Measurements from ENCODE around the gene ENTPD6.

DNA sequence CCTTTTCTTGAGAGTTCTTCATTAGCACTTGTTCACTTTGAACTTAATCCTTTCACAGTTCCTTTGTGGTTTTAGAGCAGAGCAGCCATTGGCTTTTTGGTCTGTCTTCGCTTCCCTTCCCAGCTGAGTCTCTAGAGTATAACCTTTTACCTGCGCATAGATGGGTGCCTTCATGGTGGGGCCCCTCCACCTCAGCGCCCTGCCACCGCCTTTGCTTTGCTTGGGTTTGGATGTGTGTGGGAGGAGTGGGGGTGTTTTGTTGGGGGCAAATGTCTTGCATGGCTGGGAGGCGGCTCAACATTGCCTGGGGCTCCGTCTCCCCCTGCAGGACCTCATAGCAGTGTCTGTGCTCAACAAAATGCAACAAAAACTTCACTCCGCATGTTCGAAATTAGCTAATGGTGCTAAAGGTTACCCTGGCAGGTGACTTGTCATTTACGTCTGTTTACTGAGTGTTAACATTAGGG lies 64.3 kb downstream of the ENTPD6 start:
- no peak for TF ChIP-seq EZH2 (IDR thresholded peaks at IDR 0.05)
- TF ChIP-seq, protein P1, sequence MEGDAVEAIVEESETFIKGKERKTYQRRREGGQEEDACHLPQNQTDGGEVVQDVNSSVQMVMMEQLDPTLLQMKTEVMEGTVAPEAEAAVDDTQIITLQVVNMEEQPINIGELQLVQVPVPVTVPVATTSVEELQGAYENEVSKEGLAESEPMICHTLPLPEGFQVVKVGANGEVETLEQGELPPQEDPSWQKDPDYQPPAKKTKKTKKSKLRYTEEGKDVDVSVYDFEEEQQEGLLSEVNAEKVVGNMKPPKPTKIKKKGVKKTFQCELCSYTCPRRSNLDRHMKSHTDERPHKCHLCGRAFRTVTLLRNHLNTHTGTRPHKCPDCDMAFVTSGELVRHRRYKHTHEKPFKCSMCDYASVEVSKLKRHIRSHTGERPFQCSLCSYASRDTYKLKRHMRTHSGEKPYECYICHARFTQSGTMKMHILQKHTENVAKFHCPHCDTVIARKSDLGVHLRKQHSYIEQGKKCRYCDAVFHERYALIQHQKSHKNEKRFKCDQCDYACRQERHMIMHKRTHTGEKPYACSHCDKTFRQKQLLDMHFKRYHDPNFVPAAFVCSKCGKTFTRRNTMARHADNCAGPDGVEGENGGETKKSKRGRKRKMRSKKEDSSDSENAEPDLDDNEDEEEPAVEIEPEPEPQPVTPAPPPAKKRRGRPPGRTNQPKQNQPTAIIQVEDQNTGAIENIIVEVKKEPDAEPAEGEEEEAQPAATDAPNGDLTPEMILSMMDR (IDR thresholded peaks at IDR 0.05), result no peak
